Fibroblast of skin of right quadriceps (primary cell): ENCODE measurements around the gene PRUNE2.

ENCODE experiments used
- DNase-seq: peaks from one replicate; pipeline ENCODE4 v3.0.0-alpha.2; 2013

PRUNE2 gene

DNA sequence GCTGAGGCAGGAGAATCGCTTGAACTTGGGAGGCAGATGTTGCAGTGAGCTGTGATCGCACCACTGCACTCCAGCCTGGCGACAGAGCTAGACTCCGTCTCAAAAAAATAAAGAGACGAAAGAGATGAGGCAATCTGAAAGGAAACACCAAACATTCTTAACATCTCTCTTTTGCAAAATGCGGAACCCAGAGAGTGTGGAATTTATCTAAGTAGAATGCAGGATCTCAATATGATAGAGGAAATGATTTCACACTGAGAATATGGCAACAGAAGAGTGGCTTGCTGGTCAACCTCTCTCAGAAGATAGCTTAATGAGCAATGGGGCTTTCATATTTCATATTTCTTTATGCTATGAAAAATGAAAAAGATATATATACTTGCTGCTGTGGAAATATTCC is 175.1 kb downstream of the PRUNE2 start:
- DNase-seq: peak; percentile 52

GRCh38 chr9:76729980-76730737 is 175.8 kb downstream of the PRUNE2 start:
- DNase-seq: no peak

DNA sequence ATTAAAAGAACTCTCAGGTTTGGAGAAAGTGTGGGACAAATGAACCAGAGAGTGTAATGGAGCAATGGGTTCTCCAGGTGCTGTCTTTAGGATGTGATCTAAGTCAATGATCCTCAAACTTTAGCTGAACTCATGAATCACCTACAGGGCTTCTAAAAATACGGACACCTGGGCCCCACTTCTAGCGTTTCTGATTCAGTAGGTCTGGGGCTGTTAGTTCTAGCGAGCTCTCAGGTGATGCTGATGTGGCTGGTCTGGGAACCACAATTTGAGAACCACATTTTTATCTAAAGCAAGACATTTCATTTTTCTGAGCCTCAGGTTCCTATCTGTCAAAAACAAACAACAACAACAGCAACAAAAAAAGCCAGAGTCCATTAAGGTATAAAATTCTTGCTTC is 176.8 kb downstream of the PRUNE2 start:
- DNase-seq: no peak

DNA sequence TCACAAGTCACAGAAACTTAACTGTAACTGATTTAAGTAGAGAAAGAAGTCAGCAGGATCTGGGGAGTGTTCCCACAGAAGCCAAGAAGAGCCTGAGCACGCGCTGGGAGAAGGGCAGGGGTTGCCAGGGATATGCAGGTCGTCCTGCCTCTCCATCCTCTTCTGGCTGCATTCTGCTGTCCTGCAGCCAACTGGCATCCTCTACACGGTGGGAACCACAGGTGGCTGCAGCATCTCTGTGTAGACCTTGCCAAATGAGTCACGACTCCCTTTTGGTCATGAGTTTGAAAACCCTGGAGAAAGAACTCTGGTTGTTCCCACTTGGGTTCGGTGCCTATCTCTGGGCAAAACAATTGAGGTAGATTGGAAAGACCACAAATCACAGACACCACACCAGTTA is 180.0 kb downstream of the PRUNE2 start:
- DNase-seq: no peak

- no peak for DNase-seq
Measured at GRCh38 chr9:76725011-76725546, 180.8 kb downstream of the PRUNE2 start.

GRCh38 chr9:76720245-76720644 is 185.7 kb downstream of the PRUNE2 start:
- DNase-seq: no peak

DNA sequence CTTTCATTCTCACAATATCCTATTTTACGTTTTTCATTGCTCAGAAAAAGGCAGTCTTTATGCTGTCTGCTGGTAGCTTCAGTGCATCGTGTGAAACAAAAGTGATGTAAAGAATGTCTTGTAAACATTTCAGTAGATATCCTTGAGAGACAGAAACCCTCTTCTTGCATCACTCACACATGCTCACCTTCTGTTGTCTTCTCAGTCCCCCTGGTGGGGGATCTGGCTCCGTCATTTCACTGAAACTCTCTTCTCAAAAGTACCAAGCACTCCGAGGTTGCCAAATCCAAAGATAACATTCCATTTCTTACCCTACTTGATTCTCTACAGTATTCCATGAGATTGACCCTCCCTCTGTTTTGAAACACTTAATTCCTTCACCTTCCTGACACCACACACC is 187.7 kb downstream of the PRUNE2 start:
- no peak for DNase-seq

DNA sequence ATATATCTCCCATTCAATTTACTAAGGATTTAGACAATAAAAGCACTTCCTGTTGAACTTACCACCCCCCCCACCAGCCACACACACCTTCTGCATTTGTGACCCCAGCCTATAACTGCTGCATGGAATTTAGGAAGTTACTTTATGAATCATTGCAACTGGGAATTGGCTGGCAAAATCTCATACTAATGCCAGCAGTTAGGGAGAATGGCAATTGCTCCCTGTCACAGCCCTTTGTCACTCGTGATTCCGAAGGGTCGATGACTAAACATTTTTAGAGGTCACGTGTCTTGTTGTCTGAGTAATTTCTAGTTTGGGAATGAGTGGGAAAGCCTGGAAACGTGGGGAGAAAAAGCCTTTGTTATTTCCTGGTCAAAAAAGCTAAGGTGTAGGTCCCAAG is 188.3 kb downstream of the PRUNE2 start:
- DNase-seq: peak; percentile 11

GRCh38 chr9:76717176-76717575 is 188.7 kb downstream of the PRUNE2 start:
- no peak for DNase-seq

GRCh38 chr9:76716085-76716672 is 189.7 kb downstream of the PRUNE2 start:
- DNase-seq: no peak

- no peak for DNase-seq
Measured at GRCh38 chr9:76713381-76713780, 192.5 kb downstream of the PRUNE2 start.

DNA sequence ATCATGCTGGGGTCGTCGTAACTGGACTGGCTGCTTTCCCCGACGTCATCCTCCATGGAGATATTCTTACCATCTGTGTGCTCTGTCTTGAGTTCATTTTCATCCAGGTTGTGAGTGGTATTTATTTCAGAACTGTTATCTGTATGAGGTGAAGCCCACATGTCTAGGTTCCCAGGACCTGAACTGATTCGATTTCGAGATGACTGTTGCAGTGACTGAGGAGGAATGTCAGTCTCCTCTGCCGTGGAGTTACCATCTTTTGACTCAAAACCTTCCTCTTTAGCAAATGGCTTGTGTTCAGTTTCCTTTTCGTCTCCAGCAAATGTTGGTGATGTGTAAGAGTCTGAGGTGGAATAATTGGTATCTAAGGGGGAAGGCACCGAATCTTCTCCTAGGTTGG is 196.9 kb downstream of the PRUNE2 start:
- no peak for DNase-seq

DNA sequence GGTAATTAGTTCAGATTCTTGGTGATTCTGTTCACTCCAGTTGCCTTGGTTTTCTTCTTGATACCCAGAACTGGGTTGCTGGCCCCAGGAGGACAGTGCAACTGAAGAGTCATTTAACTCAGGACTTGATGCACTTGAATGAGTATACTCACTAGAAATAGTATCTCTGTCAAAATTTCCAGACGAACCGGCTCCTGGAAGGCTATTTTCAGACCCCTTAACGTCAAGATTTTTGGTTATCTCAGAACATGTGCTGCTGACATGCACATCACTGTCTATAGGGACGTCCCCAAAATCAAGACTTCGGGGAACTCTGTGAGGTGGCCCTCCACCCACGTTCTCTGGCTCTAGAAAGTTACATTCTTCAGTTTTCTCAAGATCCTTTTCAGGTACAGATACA is 198.4 kb downstream of the PRUNE2 start:
- no peak for DNase-seq

DNA sequence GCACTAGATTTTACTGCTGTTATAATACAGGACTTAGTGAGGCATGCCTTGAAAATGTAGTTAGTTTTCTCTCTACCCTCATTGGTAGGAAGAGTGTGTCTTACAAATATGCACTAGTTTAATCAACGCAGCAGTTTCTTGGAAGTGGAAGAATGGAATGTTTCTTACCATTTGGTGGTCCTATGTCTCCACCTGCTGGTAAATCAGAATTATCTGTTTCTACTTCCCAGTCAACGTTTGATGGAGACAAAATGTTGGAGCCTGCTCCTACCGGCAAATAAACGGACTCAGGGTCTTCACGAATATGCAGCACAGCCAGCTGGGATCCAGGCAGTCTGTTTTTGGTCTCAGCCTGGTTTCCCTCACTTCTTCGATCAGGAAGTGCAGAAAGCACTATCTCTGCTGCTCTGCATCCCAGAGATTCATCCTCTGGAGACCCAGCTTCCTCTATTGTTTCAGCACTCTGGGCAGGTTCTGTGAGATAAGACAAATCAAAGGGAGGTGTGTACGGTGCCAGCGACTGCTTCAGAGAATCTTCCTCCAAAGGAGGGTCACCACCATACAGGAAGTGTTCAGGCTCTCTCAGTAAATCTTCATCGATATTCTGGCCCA is 201.2 kb downstream of the PRUNE2 start:
- peak; percentile 86 for DNase-seq

DNA sequence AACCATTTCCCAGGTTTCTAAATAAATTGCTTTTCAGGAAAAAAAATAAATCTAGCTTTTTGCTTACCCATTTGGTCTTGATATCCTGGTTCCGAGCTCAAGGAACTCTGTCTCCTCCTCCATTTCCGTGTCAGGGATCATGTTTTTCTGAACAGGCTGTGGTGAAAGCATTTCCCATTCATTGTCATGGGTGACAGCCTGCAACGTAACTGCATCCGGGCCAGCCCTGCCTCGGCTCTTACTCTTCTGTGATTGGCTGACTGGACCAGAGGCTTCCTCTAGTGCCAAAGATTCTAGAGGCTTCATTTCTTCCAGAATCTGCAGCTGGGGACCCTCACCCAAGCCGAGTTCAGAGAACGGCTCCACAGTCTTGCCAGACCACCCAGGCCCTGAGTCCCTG is 202.6 kb downstream of the PRUNE2 start:
- no peak for DNase-seq

DNA sequence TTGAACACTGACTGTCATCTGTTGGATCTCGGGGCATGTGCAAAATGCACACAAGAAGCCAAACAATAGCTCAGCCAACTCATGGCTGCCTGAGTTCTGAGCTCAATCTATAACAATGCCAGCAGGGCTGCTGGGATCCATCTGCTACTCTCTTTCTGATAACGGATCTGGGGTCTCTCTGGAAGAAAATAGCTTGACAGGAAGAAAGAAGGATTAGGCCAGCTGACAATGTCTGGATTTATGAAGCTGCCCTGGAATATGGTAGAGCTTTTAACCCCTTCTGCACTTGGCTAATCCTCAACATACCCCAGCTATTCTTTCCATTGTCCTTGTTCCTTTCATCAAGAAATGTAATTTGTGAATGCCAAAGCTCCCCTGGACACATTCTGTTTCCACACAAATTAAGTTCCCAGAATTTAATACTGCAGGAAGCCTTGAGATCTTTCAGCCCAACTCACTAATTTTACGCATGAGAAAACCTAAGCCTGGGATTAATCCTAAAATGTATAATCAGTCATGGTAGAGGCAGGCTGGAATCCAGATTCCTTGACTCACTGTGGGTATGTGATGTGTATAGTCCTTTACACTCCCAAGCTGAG is 204.4 kb downstream of the PRUNE2 start:
- DNase-seq: peak; percentile 65

GRCh38 chr9:76700916-76701315 is 205.0 kb downstream of the PRUNE2 start:
- DNase-seq: no peak

GRCh38 chr9:76699971-76700370 is 205.9 kb downstream of the PRUNE2 start:
- DNase-seq: peak; percentile 74

DNA sequence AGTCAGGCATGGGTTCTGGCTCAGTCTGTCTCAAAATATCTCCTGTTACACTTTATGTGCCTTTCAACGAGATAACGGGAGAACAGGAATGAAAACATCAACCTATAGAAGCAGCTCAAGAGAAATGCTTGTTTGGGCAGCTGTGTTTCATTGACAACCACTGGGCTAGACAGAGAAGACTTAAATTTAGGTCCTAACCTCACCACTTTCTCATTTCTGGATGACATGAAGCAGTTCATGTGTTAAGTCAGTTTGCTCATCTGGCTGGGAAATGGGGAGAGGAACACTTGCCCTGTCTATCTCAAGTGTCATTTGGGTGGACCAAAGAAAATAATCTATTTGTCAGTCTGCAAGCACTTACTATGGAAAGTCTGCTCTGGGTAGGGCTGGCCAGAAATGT is 208.4 kb downstream of the PRUNE2 start:
- no peak for DNase-seq

- DNase-seq: no peak
Measured at GRCh38 chr9:76697081-76697480, 208.8 kb downstream of the PRUNE2 start.

DNA sequence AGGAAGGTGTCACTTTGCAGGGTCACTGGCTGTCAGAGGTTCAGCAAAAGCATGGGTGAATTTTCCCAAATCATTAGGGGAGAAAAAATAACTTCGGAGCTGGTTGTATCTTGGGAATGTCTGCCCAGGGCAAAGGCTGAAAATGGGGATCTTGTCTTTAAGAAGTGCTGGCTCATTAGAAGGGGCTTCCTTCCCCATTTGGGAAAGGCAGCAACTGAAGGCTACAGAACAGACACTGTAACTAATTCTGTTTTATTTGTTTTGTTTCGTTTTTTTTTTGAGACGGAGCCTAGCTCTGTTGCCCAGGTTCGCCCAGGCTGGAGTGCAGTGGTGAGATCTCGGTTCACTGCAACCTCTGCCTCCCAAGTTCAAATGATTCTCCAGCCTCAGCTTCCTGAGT is 212.0 kb downstream of the PRUNE2 start:
- DNase-seq: no peak

GRCh38 chr9:76692458-76693129 is 213.3 kb downstream of the PRUNE2 start:
- DNase-seq: no peak
